ENCODE data around the gene CHST3.
A peak's percentile ranks its signal among the peaks of the same experiment; 100 is the strongest.

Gene CHST3

GRCh38 chr10:71999360-72000072, 35.3 kb downstream of the CHST3 start:
- TF ChIP-seq CTCF (conservative IDR thresholded peaks at IDR 0.05; ENCODE audit: control insufficient read depth, insufficient read depth, low read depth, low read length), result no peak
- peak; percentile 61 for DNase-seq (ENCODE audit: low read depth)
- H3K4me3 ChIP-seq (ENCODE audit: control insufficient read depth, low read depth, low read length), result no peak overlapping the region

GRCh38 chr10:72000073-72001032, 36.2 kb downstream of the CHST3 start:
- no peak overlapping the region for H3K4me3 ChIP-seq (ENCODE audit: control insufficient read depth, low read depth, low read length)
- no peak for DNase-seq (ENCODE audit: low read depth)
- TF ChIP-seq CTCF (conservative IDR thresholded peaks at IDR 0.05; ENCODE audit: control insufficient read depth, insufficient read depth, low read depth, low read length), result no peak

- DNase-seq (ENCODE audit: low read depth), result no peak
- H3K4me3 ChIP-seq (ENCODE audit: control insufficient read depth, low read depth, low read length), result no peak overlapping the region
- no peak for TF ChIP-seq CTCF (conservative IDR thresholded peaks at IDR 0.05; ENCODE audit: control insufficient read depth, insufficient read depth, low read depth, low read length)
These were observed 36.8 kb downstream of the CHST3 start for GRCh38 chr10:72001033-72001395.

GRCh38 chr10:72002354-72003295, 38.4 kb downstream of the CHST3 start:
- DNase-seq (ENCODE audit: low read depth), result no peak
- H3K4me3 ChIP-seq (ENCODE audit: control insufficient read depth, low read depth, low read length), result no peak overlapping the region
- no peak for TF ChIP-seq CTCF (conservative IDR thresholded peaks at IDR 0.05; ENCODE audit: control insufficient read depth, insufficient read depth, low read depth, low read length)

- no peak for TF ChIP-seq CTCF (conservative IDR thresholded peaks at IDR 0.05; ENCODE audit: control insufficient read depth, insufficient read depth, low read depth, low read length)
- no peak for DNase-seq (ENCODE audit: low read depth)
- H3K4me3 ChIP-seq (ENCODE audit: control insufficient read depth, low read depth, low read length), result no peak overlapping the region
These were observed 41.8 kb downstream of the CHST3 start for GRCh38 chr10:72006026-72006425.

GRCh38 chr10:72007246-72007892, 43.2 kb downstream of the CHST3 start:
- DNase-seq (ENCODE audit: low read depth), result no peak
- no peak for TF ChIP-seq CTCF (conservative IDR thresholded peaks at IDR 0.05; ENCODE audit: control insufficient read depth, insufficient read depth, low read depth, low read length)
- no peak overlapping the region for H3K4me3 ChIP-seq (ENCODE audit: control insufficient read depth, low read depth, low read length)
